Prostate gland (tissue), 2 donors: Measurements from ENCODE around the gene PCSK4. TPM values are rescaled to one million over a fixed set of nuclear protein-coding genes. Genes with fewer than 3 reads are reported as not detected.
A peak's percentile ranks its signal among the peaks of the same experiment; 100 is the strongest.
"Not testable (repeated sequence)": the region's sequence is repeated elsewhere in the genome, so short reads cannot be mapped to it uniquely, and the experiment has no call there.

ENCODE experiments used
- DNase-seq: peaks from one replicate; pipeline ENCODE4 v3.0.0-alpha.2; 2019; ENCODE audit warnings: low spot score
- H3K27ac ChIP-seq, 2 donors: fragments of 200-600 bp; sonication (generic); 2 replicates each; pipeline ENCODE4 v1.5.1; 2017 to 2019
- H3K27me3 ChIP-seq: fragments of 200-600 bp; sonication (generic); replicated peaks from 2 replicates; pipeline ENCODE4 v1.5.1; 2019; ENCODE audit not compliant: insufficient read depth
- H3K36me3 ChIP-seq, 2 donors: fragments of 200-600 bp; sonication (generic); 1 replicate in 1 of 2; 2 replicates in 1 of 2; pipeline versions ENCODE4 v1.5.1 to v1.8.1; 2017 to 2019
- H3K4me1 ChIP-seq: fragments of 200-600 bp; sonication (generic); replicated peaks from 2 replicates; pipeline ENCODE4 v1.5.1; 2019
- H3K4me3 ChIP-seq, 2 donors: fragments of 200-600 bp; sonication (generic); 2 replicates each; pipeline ENCODE4 v1.5.1; 2017 to 2019
- H3K9me3 ChIP-seq: fragments of 200-600 bp; sonication (generic); 2 replicates; pipeline ENCODE4 v1.5.1; 2017
- POLR2A ChIP-seq: fragments of 450-650 bp; IDR thresholded peaks from one replicate; pipeline ENCODE4 v1.6.1; 2016; ENCODE audit warnings: antibody characterized with exemption, mild to moderate bottlenecking
- POLR2AphosphoS5 ChIP-seq: sonication (generic); formaldehyde crosslinking; IDR thresholded peaks from one replicate; pipeline ENCODE4 v1.6.1; 2017; ENCODE audit warnings: antibody characterized with exemption
- WGBS: methylation state at CpG from one replicate; pipeline ENCODE4 v1.1.5; 2018; 5-methylcytosine and 5-hydroxymethylcytosine counted together
- intact Hi-C: fragments of 100-400 bp; cut with DNase I; formaldehyde crosslinking; loops from one replicate; pipeline ENCODE4 v1.14.2; 2022
- total RNA-seq, 2 donors: library from RNA; depleted of rRNA; stranded (reverse); fragments of >200 nt; gene quantifications; one replicate each; pipeline ENCODE4 v1.1.0, GENCODE V29; 2016
- TF ChIP-seq, protein P1 (sequence below), 4 experiments: fragments of 200-600 bp in 2 of 4; fragments of 450-650 bp in 2 of 4; sonication (generic) in 2 of 4; IDR thresholded peaks; 1 replicate in 3 of 4; 2 replicates in 1 of 4; pipeline ENCODE4 v1.5.1; 2016 to 2019; ENCODE audit warnings: antibody characterized with exemption in 4 of 4, mild to moderate bottlenecking in 2 of 4, moderate library complexity in 2 of 4

The PCSK4 gene
- total RNA-seq = 10 to 100 TPM in 1 of 2 donors, 1 to 10 TPM in 1; 8.1 to 22.9 TPM

- Histone ChIP-seq H3K36me3 (no peaks in the 10 kb centered on the region), H3K27me3 (no peaks in the 10 kb centered on the region), H3K27ac (peak within 1 kb of the TSS; percentile 70 to 81), H3K4me1 (no peaks in the 10 kb centered on the region), H3K4me3 (peak within 1 kb of the TSS; percentile 46 to 51), H3K9me3 (no peaks in the 10 kb centered on the region)
- peak; percentile 99 for DNase-seq
- under 1% methylated on average over 67 of the region's 74 CpGs for WGBS
- TF ChIP-seq POLR2A (no peak), POLR2AphosphoS5 (peak; percentile 81)
- TF ChIP-seq, protein P1, sequence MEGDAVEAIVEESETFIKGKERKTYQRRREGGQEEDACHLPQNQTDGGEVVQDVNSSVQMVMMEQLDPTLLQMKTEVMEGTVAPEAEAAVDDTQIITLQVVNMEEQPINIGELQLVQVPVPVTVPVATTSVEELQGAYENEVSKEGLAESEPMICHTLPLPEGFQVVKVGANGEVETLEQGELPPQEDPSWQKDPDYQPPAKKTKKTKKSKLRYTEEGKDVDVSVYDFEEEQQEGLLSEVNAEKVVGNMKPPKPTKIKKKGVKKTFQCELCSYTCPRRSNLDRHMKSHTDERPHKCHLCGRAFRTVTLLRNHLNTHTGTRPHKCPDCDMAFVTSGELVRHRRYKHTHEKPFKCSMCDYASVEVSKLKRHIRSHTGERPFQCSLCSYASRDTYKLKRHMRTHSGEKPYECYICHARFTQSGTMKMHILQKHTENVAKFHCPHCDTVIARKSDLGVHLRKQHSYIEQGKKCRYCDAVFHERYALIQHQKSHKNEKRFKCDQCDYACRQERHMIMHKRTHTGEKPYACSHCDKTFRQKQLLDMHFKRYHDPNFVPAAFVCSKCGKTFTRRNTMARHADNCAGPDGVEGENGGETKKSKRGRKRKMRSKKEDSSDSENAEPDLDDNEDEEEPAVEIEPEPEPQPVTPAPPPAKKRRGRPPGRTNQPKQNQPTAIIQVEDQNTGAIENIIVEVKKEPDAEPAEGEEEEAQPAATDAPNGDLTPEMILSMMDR (IDR thresholded peaks at IDR 0.05) = peak in 2 of 4 experiments; percentile 35 to 48
- intact Hi-C loops = no loop called here
Observed at GRCh38 chr19:1490311-1491113, at the start of gene PCSK4. PCSK4 (minus strand) TSS chr19:1490350; CDS start chr19:1490346, 4 bp downstream.

- not testable (repeated sequence) for H3K4me1 ChIP-seq, DNase-seq, H3K36me3 ChIP-seq, H3K27ac ChIP-seq, H3K4me3 ChIP-seq, H3K9me3 ChIP-seq, H3K27me3 ChIP-seq
- 91% methylated on average over 11 of the region's 11 CpGs for WGBS
- intact Hi-C loops = loop anchor here (5.0 to 10.0 kb wide), 3 partner anchors 133 to 285 kb away; no protein-coding TSS in a partner anchor
Observed at GRCh38 chr19:1539749-1540148, 49.6 kb upstream of the PCSK4 start.

GRCh38 chr19:1538978-1539377, 48.8 kb upstream of the PCSK4 start:
- no peak overlapping the region for H3K27ac ChIP-seq
- H3K4me1 ChIP-seq = no peaks in the 10 kb centered on the region
- H3K4me3 ChIP-seq = no peak overlapping the region
- peaks cover 2% of the 10 kb centered on the region for H3K27me3 ChIP-seq
- TF ChIP-seq, protein P1 (IDR thresholded peaks at IDR 0.05) = no peak
- TF ChIP-seq POLR2A (no peak), POLR2AphosphoS5 (no peak)
- H3K36me3 ChIP-seq = no peaks in the 10 kb centered on the region
- no peaks in the 10 kb centered on the region for H3K9me3 ChIP-seq
- DNase-seq = no peak
- intact Hi-C loops = no loop called here
- WGBS = 22% methylated on average over 15 of the region's 15 CpGs

DNA sequence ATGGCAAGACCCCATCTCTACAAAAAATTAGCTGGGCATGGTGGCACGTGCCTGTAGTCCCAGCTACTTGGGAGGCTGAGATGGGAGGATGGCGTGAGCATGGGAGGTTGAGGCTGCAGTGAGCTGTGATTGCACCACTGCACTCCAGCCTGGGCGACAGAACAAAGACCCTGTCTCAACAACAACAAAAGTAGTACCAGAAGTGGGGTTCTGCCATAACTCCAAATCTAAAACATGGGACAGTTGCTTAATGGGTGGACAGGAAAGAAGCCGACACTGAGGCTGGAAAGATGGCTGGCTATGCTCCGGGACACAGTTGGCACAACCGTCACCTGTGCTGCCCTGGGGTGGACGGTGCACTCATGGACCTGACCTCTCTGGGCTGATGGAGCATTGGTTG, 45.5 kb upstream of the PCSK4 start:
- H3K4me3 ChIP-seq, H3K9me3 ChIP-seq, H3K36me3 ChIP-seq, intact Hi-C loops, H3K27me3 ChIP-seq, DNase-seq, H3K27ac ChIP-seq, H3K4me1 ChIP-seq: not testable (repeated sequence)
- WGBS = 93% methylated on average over 7 of the region's 7 CpGs

DNA sequence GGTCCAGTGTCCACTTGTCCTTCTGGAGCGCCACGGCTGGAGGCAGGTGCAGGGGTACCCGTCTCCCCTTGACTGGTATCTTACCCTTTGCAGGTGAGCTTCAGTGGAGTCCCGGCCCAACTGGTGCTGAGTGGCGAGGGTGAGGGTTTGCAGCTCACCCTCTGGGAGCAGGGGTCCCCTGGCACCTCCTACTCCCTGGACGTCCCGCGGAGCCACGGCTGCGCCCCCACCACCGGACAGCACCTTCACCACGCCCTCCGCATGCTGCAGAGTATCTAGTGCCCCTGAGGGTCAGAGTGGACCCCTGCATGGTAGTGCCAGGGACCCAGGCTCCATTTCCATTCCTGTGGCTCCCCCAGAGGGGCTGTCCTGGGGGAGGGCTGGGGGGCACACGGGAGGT, 44.8 kb upstream of the PCSK4 start:
- H3K9me3 ChIP-seq = no peaks in the 10 kb centered on the region
- TF ChIP-seq POLR2AphosphoS5 (no peak), POLR2A (no peak)
- TF ChIP-seq, protein P1 (IDR thresholded peaks at IDR 0.05) = no peak
- H3K4me1 ChIP-seq = no peaks in the 10 kb centered on the region
- intact Hi-C loops = no loop called here
- H3K27me3 ChIP-seq = peaks cover 2% of the 10 kb centered on the region
- no peaks in the 10 kb centered on the region for H3K36me3 ChIP-seq
- H3K4me3 ChIP-seq = no peak overlapping the region
- H3K27ac ChIP-seq = no peak overlapping the region
- WGBS = 90% methylated on average over 12 of the region's 14 CpGs
- no peak for DNase-seq
